ENCODE results near the gene MTAP. TPM values are rescaled to one million over a fixed set of nuclear protein-coding genes. Genes with fewer than 3 reads are reported as not detected.

The MTAP gene
- total and polyA plus RNA-seq, 2 of the 13 experiments (the other 11 are each of a cell fraction or from before 2014, with no cell fraction given) = 16.7 to 51.2 TPM

GRCh38 chr9:21813575-21814473 is 11.4 kb downstream of the MTAP start (continued):
- TF ChIP-seq ZNF335 (CRISPR knock-in tag; IDR thresholded peaks at IDR 0.05) (no peak), ZNF274 (CRISPR knock-in tag; IDR thresholded peaks at IDR 0.05) (no peak), RAD51 (IDR thresholded peaks at IDR 0.05; ENCODE audit: borderline replicate concordance) (no peak), ZNF570 (CRISPR knock-in tag; IDR thresholded peaks at IDR 0.05; ENCODE audit: borderline replicate concordance) (no peak), SRF (IDR thresholded peaks at IDR 0.05; ENCODE audit: low read depth, low read length) (peak; percentile 80), RBM22 (optimal IDR thresholded peaks at IDR 0.05; ENCODE audit: low read length) (no peak), CHCHD3 (CRISPR knock-in tag; IDR thresholded peaks at IDR 0.05) (no peak), SUZ12 (IDR thresholded peaks at IDR 0.05; ENCODE audit: low read depth, low read length) (no peak), MAX (IDR thresholded peaks at IDR 0.05) (no peak), SAP130 (CRISPR knock-in tag; IDR thresholded peaks at IDR 0.05; ENCODE audit: low read depth) (peak; percentile 34), SIN3A (IDR thresholded peaks at IDR 0.05; ENCODE audit: borderline replicate concordance, low read depth, low read length) (no peak), ZBTB1 (CRISPR knock-in tag; IDR thresholded peaks at IDR 0.05; ENCODE audit: borderline replicate concordance) (no peak), CEBPG (CRISPR knock-in tag; IDR thresholded peaks at IDR 0.05) (peak; percentile 64), RXRB (CRISPR knock-in tag; IDR thresholded peaks at IDR 0.05; ENCODE audit: borderline replicate concordance) (no peak; the same call in 1 of the 2 replicates), ELF1 (CRISPR knock-in tag; IDR thresholded peaks at IDR 0.05) (no peak), SETDB1 (CRISPR knock-in tag; IDR thresholded peaks at IDR 0.05; ENCODE audit: borderline replicate concordance) (no peak), ZNF138 (CRISPR knock-in tag; IDR thresholded peaks at IDR 0.05; ENCODE audit: low read depth) (no peak), GMEB2 (CRISPR knock-in tag; IDR thresholded peaks at IDR 0.05; ENCODE audit: low read depth) (no peak), BRD4 (CRISPR knock-in tag; IDR thresholded peaks at IDR 0.05) (no peak), SOX5 (CRISPR knock-in tag; IDR thresholded peaks at IDR 0.05; ENCODE audit: borderline replicate concordance) (no peak), MIXL1 (CRISPR knock-in tag; IDR thresholded peaks at IDR 0.05) (peak; percentile 80), POLR2AphosphoS5 (IDR thresholded peaks at IDR 0.05; ENCODE audit: low read depth, low read length) (no peak), NCOR1 (IDR thresholded peaks at IDR 0.05; ENCODE audit: borderline replicate concordance, low read length) (no peak), ELF3 (CRISPR knock-in tag; IDR thresholded peaks at IDR 0.05) (peak; percentile 83), ZNF260 (CRISPR knock-in tag; IDR thresholded peaks at IDR 0.05; ENCODE audit: borderline replicate concordance, low read depth) (no peak)
